CD4-positive, alpha-beta T cell treated with Interferon gamma for 1 hour (primary cell): ENCODE data around the gene NEURL1.
"Not testable (repeated sequence)": the region's sequence is repeated elsewhere in the genome, so short reads cannot be mapped to it uniquely, and the experiment has no call there.

ENCODE experiments used
- DNase-seq: peaks from one replicate; pipeline ENCODE4 v3.0.0-alpha.2; 2020

The NEURL1 gene

GRCh38 chr10:103497161-103497915 is 3.8 kb downstream of the NEURL1 start:
- DNase-seq, result no peak

- no peak for DNase-seq
These were observed 5.6 kb downstream of the NEURL1 start for GRCh38 chr10:103498936-103499638.

- no peak for DNase-seq
These were observed 6.4 kb downstream of the NEURL1 start for GRCh38 chr10:103499881-103500280.

GRCh38 chr10:103500481-103500880 is 7.0 kb downstream of the NEURL1 start:
- no peak for DNase-seq

- no peak for DNase-seq
These were observed 7.7 kb downstream of the NEURL1 start for GRCh38 chr10:103501186-103501585.

GRCh38 chr10:103502849-103503660 is 9.6 kb downstream of the NEURL1 start:
- no peak for DNase-seq

GRCh38 chr10:103503777-103504176 is 10.3 kb downstream of the NEURL1 start:
- not testable (repeated sequence) for DNase-seq

- DNase-seq, result no peak
These were observed 10.8 kb downstream of the NEURL1 start for GRCh38 chr10:103504181-103504783.

- DNase-seq, result no peak
These were observed 12.6 kb downstream of the NEURL1 start for GRCh38 chr10:103506061-103506460.

- DNase-seq, result no peak
These were observed 14.0 kb downstream of the NEURL1 start for GRCh38 chr10:103507235-103508191.

GRCh38 chr10:103510046-103510685 is 16.7 kb downstream of the NEURL1 start:
- DNase-seq, result no peak

- no peak for DNase-seq
These were observed 17.6 kb downstream of the NEURL1 start for GRCh38 chr10:103510791-103511752.

- no peak for DNase-seq
These were observed 18.7 kb downstream of the NEURL1 start for GRCh38 chr10:103512166-103512565.

GRCh38 chr10:103512591-103513379 is 19.3 kb downstream of the NEURL1 start:
- no peak for DNase-seq

GRCh38 chr10:103513380-103514060 is 20.0 kb downstream of the NEURL1 start:
- no peak for DNase-seq

- DNase-seq, result no peak
These were observed 20.7 kb downstream of the NEURL1 start for GRCh38 chr10:103514244-103514643.

- DNase-seq, result no peak
These were observed 24.0 kb downstream of the NEURL1 start for GRCh38 chr10:103517234-103518085.

GRCh38 chr10:103519798-103520197 is 26.3 kb downstream of the NEURL1 start:
- no peak for DNase-seq
